Measurements from ENCODE around the gene TBC1D16. TPM values are rescaled to one million over a fixed set of nuclear protein-coding genes. Genes with fewer than 3 reads are reported as not detected.

TBC1D16 gene
- total RNA-seq, 3 donors from 2014 or later: 27.1 to 92.2 (median 32.8) TPM

DNA sequence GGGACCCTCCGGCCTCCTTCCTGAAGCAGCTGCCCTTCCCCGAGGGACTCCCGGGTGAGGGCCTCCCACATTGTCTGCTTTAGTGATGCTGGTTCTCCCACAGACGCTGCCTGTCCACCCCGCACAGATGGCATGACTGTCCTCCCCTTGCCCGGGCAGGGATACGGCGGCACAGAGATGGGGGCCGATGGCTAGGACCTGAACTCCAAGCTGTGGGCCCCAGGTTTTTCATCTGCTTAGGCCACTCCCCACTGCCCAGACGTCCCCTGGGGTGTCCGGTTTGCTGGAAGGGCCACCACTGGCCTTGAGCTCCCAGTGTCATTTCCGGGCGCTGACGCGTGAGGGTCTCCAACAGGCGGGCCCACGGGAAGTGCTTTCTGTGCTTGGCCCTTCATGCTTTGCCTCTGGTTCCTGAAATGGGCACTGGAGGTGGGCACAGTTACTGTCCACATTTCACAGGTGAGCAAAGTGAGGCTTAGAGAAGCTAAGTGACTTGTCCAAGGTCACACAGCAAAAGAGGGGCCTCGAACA lies 109.0 kb downstream of the TBC1D16 start:
- TF ChIP-seq POLR2A (IDR thresholded peaks at IDR 0.05): no peak
- Histone ChIP-seq H3K36me3 (no peaks in the 10 kb centered on the region), H3K27ac (no peak overlapping the region), H3K9me3 (no peaks in the 10 kb centered on the region), H3K4me3 (no peak overlapping the region), H3K4me1 (peaks cover 0 to 6% of the 10 kb centered on the region in 2 donors), H3K27me3 (peaks cover 0 to 55% of the 10 kb centered on the region in 2 donors)
- no peak for DNase-seq (ENCODE audit: low spot score in 2 of 2)
- intact Hi-C loops (cut with DNase I; ENCODE audit: low total_unique reads): no loop called here

DNA sequence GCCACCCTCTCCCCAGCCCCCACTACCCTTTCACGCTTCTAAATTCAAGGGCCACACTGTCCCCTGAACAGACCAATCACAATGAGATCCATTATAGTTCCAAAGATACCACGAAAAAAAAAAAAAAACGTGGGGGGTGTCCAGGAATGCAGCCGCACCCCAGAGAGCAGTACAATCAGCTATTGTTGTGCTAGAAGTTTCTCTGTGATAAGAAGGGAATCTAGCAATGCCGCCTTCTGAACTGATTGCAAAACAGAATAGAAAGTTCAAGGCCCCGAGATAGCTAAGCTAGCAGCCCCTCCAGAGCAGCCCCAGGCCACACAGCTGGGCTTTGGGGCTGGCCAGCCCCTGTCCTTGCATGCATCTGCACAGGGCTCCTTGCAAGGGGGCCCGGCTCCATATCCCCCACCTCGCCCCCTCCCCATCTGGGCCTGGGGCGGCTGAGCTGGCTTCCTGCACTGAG lies 109.5 kb downstream of the TBC1D16 start:
- Histone ChIP-seq H3K27ac (no peak overlapping the region), H3K27me3 (peaks cover 0 to 55% of the 10 kb centered on the region in 2 donors), H3K36me3 (no peaks in the 10 kb centered on the region), H3K4me3 (no peak overlapping the region), H3K4me1 (peaks cover 0 to 6% of the 10 kb centered on the region in 2 donors), H3K9me3 (no peaks in the 10 kb centered on the region)
- TF ChIP-seq, protein P1, sequence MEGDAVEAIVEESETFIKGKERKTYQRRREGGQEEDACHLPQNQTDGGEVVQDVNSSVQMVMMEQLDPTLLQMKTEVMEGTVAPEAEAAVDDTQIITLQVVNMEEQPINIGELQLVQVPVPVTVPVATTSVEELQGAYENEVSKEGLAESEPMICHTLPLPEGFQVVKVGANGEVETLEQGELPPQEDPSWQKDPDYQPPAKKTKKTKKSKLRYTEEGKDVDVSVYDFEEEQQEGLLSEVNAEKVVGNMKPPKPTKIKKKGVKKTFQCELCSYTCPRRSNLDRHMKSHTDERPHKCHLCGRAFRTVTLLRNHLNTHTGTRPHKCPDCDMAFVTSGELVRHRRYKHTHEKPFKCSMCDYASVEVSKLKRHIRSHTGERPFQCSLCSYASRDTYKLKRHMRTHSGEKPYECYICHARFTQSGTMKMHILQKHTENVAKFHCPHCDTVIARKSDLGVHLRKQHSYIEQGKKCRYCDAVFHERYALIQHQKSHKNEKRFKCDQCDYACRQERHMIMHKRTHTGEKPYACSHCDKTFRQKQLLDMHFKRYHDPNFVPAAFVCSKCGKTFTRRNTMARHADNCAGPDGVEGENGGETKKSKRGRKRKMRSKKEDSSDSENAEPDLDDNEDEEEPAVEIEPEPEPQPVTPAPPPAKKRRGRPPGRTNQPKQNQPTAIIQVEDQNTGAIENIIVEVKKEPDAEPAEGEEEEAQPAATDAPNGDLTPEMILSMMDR (IDR thresholded peaks at IDR 0.05): no peak
- TF ChIP-seq POLR2AphosphoS5 (IDR thresholded peaks at IDR 0.05): no peak
- no peak for TF ChIP-seq POLR2A (IDR thresholded peaks at IDR 0.05)
- DNase-seq (ENCODE audit: low spot score in 2 of 2): no peak
- intact Hi-C loops (cut with DNase I; ENCODE audit: low total_unique reads): no loop called here

DNA sequence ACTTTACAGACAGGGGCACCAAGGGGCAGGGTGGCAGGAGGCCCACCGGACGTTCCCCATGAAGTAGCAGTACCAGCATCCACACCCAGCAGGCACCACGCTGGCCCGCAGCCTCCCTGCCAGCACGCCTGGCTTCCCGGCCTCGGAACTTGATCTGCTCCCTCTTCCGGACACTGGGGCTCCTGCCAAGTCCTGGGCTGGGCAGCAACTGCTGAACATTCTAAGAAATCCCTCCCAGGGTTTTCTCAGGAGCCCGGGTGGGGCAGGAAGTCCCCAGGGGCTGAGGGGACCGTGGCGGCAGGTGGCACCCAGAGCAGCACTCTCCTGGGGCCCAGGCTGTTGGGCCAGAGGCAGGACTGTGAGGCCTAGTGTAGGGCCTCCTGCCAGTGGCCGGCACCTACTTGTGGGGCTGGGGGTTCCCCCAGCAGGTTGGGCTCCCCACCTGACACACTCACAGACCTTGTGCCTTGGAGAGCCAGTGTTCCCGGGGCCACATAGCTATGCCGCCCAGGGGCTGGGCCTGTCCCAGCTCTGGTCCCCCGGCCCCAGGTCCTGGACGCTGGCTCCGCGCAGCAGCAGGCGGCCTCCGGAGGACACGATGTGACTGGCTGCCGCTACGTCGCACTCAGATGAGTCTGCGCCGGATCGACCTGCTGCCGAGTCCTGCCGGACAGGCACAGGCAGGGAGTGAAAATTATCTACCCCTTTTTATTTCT lies 110.3 kb downstream of the TBC1D16 start:
- H3K27ac ChIP-seq: peak overlapping the region; percentile 34 to 41
- H3K27me3 ChIP-seq: peaks cover 0 to 55% of the 10 kb centered on the region in 2 donors
- no peaks in the 10 kb centered on the region for H3K36me3 ChIP-seq
- peak; percentile 60 to 80 for DNase-seq (ENCODE audit: low spot score in 2 of 2)
- intact Hi-C loops (cut with DNase I; ENCODE audit: low total_unique reads): no loop called here
- TF ChIP-seq POLR2AphosphoS5 (IDR thresholded peaks at IDR 0.05) (no peak), POLR2A (IDR thresholded peaks at IDR 0.05) (no peak)
- TF ChIP-seq, protein P1 (IDR thresholded peaks at IDR 0.05): no peak
- peaks cover 0 to 4% of the 10 kb centered on the region in 2 donors for H3K4me1 ChIP-seq
- H3K4me3 ChIP-seq: no peak overlapping the region
- H3K9me3 ChIP-seq: no peaks in the 10 kb centered on the region

DNA sequence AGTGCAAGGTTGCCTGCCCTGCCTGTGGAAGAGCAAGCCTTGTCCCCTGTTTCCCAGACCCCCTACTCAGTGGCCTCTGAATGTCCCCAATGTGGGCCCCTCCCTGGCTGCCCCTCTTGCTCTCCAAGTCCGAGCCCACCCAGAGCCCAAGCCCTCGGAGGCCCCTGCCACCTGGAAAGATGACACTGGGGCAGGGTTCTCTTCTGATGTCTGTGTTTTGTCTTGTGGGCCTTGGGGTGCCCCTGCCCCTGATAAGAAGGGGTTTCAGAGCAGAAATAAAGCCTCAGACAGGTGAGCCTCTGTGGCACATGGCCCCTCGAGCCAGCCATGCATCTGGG lies 111.1 kb downstream of the TBC1D16 start:
- no peak for DNase-seq (ENCODE audit: low spot score in 2 of 2)
- Histone ChIP-seq H3K4me3 (no peak overlapping the region), H3K36me3 (no peaks in the 10 kb centered on the region), H3K27ac (no peak overlapping the region), H3K9me3 (no peaks in the 10 kb centered on the region), H3K27me3 (peaks cover 0 to 59% of the 10 kb centered on the region in 2 donors), H3K4me1 (peaks cover 0 to 2% of the 10 kb centered on the region in 2 donors)
- intact Hi-C loops (cut with DNase I; ENCODE audit: low total_unique reads): no loop called here
- no peak for TF ChIP-seq POLR2A (IDR thresholded peaks at IDR 0.05)
- TF ChIP-seq, protein P1 (IDR thresholded peaks at IDR 0.05): no peak
- no peak for TF ChIP-seq POLR2AphosphoS5 (IDR thresholded peaks at IDR 0.05)

DNA sequence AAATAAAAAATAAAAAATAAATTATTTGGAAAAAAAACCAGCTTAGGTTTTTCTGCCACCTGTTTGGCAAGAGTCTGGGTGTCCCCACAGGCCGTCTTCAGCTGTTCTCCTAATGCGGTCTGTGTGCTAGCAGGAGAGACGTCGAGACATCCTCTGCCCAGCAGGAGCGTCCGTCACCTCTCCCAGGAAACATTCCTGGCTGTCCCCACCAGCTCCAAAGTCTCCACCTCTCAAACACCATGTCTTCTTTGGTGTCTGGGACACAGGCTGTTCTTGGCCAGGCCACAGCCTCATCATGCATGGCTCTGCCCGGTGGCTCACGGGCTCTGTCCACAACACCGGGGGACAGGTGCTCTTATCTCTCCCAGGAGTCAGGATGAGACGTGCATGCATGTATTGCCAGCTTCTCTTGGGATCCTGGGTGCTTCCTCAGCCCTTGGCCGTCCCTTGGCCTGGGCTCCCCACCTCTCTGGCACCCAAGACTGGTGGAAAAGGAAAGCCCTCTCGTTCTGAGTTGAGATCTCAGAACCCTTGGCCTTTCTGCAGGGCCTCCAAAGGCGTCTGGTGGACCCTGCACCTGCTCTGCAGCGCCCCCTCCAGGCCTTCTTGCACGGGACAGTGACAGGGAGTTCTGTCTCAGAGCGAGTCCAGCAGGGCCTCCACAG lies 111.6 kb downstream of the TBC1D16 start:
- intact Hi-C loops (cut with DNase I; ENCODE audit: low total_unique reads): no loop called here

More for the DNA sequence above, 111.6 kb downstream of the TBC1D16 start:
- peaks cover 0 to 54% of the 10 kb centered on the region in 2 donors for H3K27me3 ChIP-seq
- H3K4me3 ChIP-seq: no peak overlapping the region
- peaks cover 0 to 6% of the 10 kb centered on the region in 2 donors for H3K4me1 ChIP-seq
- no peak for DNase-seq (ENCODE audit: low spot score in 2 of 2)
- no peak for TF ChIP-seq POLR2AphosphoS5 (IDR thresholded peaks at IDR 0.05)
- no peak for TF ChIP-seq POLR2A (IDR thresholded peaks at IDR 0.05)
- TF ChIP-seq, protein P1 (IDR thresholded peaks at IDR 0.05): no peak
- H3K36me3 ChIP-seq: no peaks in the 10 kb centered on the region
- no peaks in the 10 kb centered on the region for H3K9me3 ChIP-seq
- no peak overlapping the region for H3K27ac ChIP-seq

Data from breast epithelium (tissue), 4 donors.